ENCODE data around the gene RIPOR3. TPM values are rescaled to one million over a fixed set of nuclear protein-coding genes. Genes with fewer than 3 reads are reported as not detected.

RIPOR3 gene
- total and polyA plus RNA-seq, 4 donors, result 5.6 to 90.3 (median 16.3) TPM

- TF ChIP-seq CTCF (IDR thresholded peaks at IDR 0.05; ENCODE audit: low read depth, low read length, missing input control) (no peak), TAF1 (conservative IDR thresholded peaks at IDR 0.05) (no peak), HNF4G (IDR thresholded peaks at IDR 0.05) (no peak), NR2F2 (IDR thresholded peaks at IDR 0.05) (no peak), YY1 (IDR thresholded peaks at IDR 0.05) (no peak), FOXA1 (IDR thresholded peaks at IDR 0.05) (no peak), JUND (IDR thresholded peaks at IDR 0.05) (no peak)
These were observed 41.8 kb downstream of the RIPOR3 start (continued) for GRCh38 chr20:50649590-50649989.

GRCh38 chr20:50648651-50649050, 42.7 kb downstream of the RIPOR3 start:
- Histone ChIP-seq H3K4me3 (ENCODE audit: low read depth in 1 of 3, low read length in 3 of 3) (no peak overlapping the region), H3K27me3 (ENCODE audit: control insufficient read depth in 4 of 4, insufficient read depth in 4 of 4, low read length in 3 of 4) (no peaks in the 10 kb centered on the region), H3K36me3 (ENCODE audit: control insufficient read depth in 4 of 4, insufficient read depth in 3 of 4, low read depth in 1 of 4, low read length in 3 of 4) (no peaks in the 10 kb centered on the region), H3K9ac (ENCODE audit: low read depth in 1 of 2, low read length in 2 of 2) (no peak overlapping the region), H3K27ac (ENCODE audit: low read depth in 1 of 2, low read length in 2 of 2) (no peak overlapping the region), H3K4me1 (ENCODE audit: control insufficient read depth in 4 of 4, insufficient read depth in 4 of 4, low read length in 3 of 4) (peaks cover 0 to 6% (median 3%) of the 10 kb centered on the region in 4 donors), H3K9me3 (ENCODE audit: control insufficient read depth in 4 of 4, low read length in 3 of 4) (no peaks in the 10 kb centered on the region)
- WGBS, result 99% methylated on average over 6 of the region's 6 CpGs
- no peak for DNase-seq (ENCODE audit: low spot score)
- no peak for TF ChIP-seq MAX (IDR thresholded peaks at IDR 0.05)
- no peak for TF ChIP-seq ATF3 (IDR thresholded peaks at IDR 0.05)
- TF ChIP-seq TAF1 (conservative IDR thresholded peaks at IDR 0.05), result no peak
- TF ChIP-seq HNF4G (IDR thresholded peaks at IDR 0.05), result no peak
- TF ChIP-seq YY1 (IDR thresholded peaks at IDR 0.05), result no peak
- TF ChIP-seq FOXA1 (IDR thresholded peaks at IDR 0.05), result no peak
- no peak for TF ChIP-seq EGR1 (IDR thresholded peaks at IDR 0.05; ENCODE audit: low read depth in 2 of 2)
- no peak for TF ChIP-seq HNF4A (conservative IDR thresholded peaks at IDR 0.05)
- no peak for TF ChIP-seq GABPA (IDR thresholded peaks at IDR 0.05 in 1 of 2, conservative IDR thresholded peaks at IDR 0.05 in 1 of 2)
- TF ChIP-seq NR2F2 (IDR thresholded peaks at IDR 0.05), result no peak
- no peak for TF ChIP-seq ZBTB33 (IDR thresholded peaks at IDR 0.05)
- TF ChIP-seq CTCF (IDR thresholded peaks at IDR 0.05; ENCODE audit: low read depth, low read length, missing input control), result no peak
- TF ChIP-seq RXRA (IDR thresholded peaks at IDR 0.05), result no peak
- no peak for TF ChIP-seq REST (IDR thresholded peaks at IDR 0.05)
- no peak for TF ChIP-seq JUND (IDR thresholded peaks at IDR 0.05)
- no peak for TF ChIP-seq FOXA2 (IDR thresholded peaks at IDR 0.05)
- no peak for TF ChIP-seq SP1 (IDR thresholded peaks at IDR 0.05)

Measured in liver (tissue), 9 donors.